Measurements from ENCODE around the gene KRT75.

- TF ChIP-seq POLR2A (IDR thresholded peaks at IDR 0.05): no peak
- no peak for TF ChIP-seq POLR2AphosphoS5 (IDR thresholded peaks at IDR 0.05)
Measured at GRCh38 chr12:52394836-52395405, 39.2 kb downstream of the KRT75 start.
